HG02981 (cell line): ENCODE data around the gene PCED1A.
A peak's percentile ranks its signal among the peaks of the same experiment; 100 is the strongest.

ENCODE experiments used
- ATAC-seq: cut with Tn5 transposase; IDR thresholded peaks from one replicate; pipeline ENCODE4 v1.9.1; 2021; ENCODE audit warnings: mild to moderate bottlenecking, moderate library complexity; ENCODE audit not compliant: unreplicated experiment

The PCED1A gene

GRCh38 chr20:2867081-2867864 is 26.8 kb upstream of the PCED1A start:
- no peak for ATAC-seq

DNA sequence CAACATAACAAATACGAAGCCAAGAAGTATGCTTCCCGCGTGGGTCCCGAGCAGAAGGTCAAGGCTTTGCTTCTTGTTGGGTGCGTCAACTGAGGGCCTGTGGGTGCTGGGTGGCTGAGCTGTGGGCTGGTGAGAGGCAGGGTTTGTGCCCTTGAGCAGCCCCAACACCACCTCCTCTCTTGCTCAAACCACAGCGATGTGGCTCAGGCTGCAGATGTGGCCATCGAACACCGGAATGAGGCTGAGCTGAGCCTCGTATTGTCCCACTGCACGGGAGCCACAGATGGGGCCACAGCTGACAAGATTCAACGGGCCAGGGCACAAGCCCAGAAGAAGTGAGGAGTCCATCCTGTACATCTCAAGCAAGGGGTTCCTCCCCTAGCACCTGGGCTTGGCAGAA is 25.8 kb upstream of the PCED1A start:
- ATAC-seq = no peak

- ATAC-seq = no peak
These were observed 25.2 kb upstream of the PCED1A start for GRCh38 chr20:2865630-2866029.

DNA sequence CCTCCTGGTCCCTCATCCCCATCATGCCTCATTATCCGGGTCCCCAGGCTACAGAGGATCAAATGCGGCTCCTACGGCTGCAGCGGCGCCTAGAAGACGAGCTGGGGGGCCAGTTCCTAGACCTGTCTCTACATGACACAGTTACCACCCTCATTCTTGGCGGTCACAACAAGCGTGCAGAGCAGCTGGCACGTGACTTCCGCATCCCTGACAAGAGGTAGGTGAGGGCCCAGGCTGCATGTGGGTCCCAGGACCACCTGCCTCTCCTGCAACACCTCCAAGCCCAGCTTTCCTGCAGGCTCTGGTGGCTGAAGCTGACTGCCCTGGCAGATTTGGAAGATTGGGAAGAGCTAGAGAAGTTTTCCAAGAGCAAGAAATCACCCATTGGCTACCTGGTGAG is 24.6 kb upstream of the PCED1A start:
- ATAC-seq = no peak

GRCh38 chr20:2864626-2865025 is 24.2 kb upstream of the PCED1A start:
- ATAC-seq = no peak

DNA sequence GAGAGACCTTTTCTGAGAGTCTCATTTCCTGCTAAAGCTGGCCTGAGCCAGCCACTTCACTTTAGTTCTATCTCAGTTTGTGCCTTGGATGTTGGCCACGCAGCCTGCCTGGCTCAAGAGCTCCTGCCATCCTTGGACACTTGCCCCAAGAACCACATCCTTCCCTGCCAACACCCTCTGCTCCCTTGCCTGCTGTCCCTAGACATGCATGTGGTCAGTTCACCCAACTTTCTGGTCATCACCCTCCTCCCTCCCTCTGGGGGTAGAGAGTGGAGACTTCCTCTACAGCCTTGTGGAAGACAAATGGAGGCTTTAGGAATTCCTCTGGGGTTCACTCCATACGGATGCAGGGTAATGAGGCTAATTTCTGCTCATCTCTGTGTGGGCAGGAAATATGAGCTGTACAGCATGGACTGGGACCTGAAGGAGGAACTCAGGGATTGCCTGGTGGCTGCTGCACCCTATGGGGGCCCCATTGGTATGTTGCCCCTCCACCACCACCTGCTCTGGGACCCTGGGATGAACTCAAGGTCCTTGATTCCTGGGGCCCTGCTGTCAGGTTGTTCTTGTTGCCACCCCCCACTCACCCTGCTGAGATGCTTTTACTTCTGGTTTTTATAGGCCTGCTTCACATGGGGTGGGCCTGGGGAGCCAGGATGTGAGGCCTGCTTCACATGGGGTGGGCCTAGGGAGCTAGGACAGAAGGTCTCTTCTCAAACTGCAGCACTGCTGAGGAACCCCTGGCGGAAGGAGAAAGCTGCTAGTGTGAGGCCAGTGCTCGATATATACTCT is 19.1 kb upstream of the PCED1A start:
- ATAC-seq = no peak

DNA sequence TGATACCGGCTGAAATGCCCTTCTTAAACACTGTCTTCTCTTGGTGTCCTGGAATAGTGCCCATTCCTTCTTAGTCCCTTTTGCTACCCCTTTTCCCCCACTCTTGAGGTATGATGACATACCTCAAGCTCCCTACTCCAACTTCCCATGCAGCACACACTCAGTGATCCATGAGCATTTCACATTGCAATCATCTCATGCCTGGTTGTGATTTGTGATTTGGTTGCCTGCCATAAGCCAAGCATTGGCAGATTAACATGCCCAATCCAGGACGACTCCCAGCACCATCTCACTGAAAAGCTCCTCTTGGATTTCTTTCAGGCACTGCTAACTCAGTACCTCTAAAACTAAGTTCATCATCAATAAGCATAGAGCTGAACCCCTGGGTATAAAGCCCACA is 18.1 kb upstream of the PCED1A start:
- no peak for ATAC-seq

GRCh38 chr20:2851086-2851485 is 10.6 kb upstream of the PCED1A start:
- no peak for ATAC-seq

- ATAC-seq = no peak
These were observed 9.1 kb upstream of the PCED1A start for GRCh38 chr20:2849529-2849928.

DNA sequence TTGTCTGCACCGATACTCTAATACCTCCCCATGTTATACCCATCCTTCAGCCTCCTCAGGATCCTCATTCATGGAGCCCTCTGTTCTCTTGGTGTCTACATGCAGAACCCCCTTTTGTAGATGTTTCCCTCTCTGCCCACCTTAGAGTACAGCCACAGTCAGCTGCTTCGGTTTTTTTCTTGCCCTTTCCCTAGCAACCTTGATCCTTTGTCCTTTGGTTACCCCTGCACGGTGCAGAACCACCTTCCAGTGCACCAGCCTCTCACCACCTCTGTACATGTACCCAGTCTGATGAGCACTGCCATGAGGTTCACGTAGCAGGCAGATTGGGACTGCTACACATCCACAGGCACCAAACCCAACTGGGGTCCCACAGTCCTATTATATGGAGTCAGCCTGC is 7.3 kb upstream of the PCED1A start:
- no peak for ATAC-seq

- ATAC-seq = no peak
These were observed 6.2 kb upstream of the PCED1A start for GRCh38 chr20:2846698-2847097.

GRCh38 chr20:2845607-2846006 is 5.2 kb upstream of the PCED1A start:
- ATAC-seq = no peak

- ATAC-seq = peak; percentile 36
These were observed 594 bp upstream of the PCED1A start for GRCh38 chr20:2840967-2841531.

DNA sequence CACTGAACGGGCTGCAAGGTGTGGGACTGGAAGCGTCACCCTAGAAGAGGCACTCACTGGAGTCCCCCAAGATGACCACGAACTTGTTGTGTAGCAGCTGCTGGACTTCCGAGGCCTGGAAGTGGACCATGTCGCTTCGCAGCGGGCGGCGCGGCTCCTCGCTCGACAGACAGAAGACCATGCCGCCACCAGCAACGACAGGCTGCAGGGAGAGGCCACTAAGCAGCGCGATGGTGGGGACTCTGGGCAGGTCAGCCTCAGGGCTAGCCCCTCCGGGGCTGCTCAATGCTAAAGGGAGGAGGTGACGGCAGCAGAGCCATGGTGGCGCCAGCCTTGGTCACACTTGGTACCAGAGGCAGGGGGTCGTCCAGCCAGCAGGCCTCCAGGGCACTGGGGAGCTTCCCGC is 720 bp downstream of the PCED1A start:
- ATAC-seq = no peak

GRCh38 chr20:2838847-2839671 is 1.4 kb downstream of the PCED1A start:
- ATAC-seq = no peak

DNA sequence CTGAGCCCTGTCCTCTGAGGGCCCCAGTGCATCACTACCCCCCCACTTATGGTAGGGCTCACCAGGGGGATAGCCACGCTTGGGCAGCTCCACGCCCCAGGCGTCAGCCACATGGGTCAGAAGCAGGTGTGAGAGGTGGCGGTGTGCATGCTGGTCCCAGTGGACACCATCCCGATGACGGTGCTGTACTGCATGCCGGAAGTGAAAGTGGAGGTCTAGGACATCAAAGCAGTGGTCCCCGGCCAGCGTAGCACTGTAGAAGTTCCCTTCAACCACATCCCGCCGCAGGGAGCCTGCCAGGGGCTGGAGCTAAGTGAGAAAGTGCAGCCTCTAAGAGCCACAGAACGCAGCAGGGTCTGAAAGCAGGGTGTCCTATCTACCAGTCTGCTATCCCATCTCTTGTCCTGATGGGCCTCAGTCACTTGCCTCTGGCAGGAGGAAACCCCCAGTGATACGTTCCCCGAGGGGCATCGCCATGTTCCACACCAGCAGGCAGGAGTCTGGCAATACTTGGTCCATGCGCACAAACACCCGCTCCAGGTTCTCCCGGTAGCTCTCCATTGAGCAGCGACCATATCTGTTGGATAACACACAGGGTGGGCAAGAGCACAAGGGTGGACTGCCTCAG is 2.2 kb downstream of the PCED1A start:
- no peak for ATAC-seq

DNA sequence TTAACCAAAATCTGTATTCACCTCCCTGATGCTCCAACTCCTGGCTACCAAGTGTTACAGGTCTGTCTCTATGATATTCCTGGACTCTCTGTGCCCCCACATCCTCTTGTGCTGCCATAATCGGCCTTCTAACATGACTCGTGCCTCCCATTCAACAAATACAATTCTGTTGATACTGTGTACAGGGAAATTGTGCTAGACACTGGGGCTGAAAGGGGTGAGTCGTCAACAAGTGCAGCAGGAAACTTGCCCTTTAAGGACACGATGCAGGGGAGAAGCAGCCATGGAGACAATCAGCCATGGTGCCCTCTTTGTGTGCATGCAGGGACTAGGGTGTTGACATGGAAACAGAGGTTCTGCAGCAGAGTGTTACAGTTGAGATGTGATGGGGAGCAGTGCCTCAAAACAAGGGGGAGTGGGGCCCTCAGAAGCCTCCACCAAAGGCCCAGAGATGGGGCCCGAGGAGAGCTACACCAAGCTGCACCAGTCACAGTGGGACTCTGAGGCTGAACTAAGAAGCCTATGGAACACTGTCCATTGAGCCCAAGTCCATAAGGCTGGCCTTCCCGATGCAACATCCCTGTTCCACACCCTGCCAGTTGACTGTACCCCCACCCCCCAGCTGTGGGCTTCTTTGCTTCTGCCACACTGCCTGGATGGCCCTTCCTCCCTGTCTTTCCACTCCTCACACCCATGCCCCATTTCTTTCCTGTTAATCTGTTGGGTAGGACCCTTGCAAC is 3.1 kb downstream of the PCED1A start:
- ATAC-seq = no peak

DNA sequence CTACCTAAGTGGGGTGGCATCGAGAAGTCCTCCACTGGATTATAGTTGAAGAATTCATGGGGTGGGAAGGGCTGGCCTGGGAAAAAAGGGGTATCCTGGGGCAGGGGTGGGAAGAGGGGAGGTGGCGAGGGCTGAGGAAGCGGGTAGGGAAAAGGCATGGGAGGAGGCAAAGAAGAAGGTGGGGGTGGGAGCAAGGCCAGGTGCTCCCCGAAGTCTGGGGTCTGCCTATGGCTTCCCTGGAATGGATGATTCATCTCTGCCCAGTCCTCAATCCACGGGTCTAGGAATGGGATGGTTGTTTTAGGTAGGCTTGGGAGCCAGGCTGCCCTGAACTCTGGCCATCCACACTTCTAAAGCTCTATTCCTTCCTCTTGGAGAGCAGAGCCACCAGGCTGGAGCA is 4.4 kb downstream of the PCED1A start:
- no peak for ATAC-seq

GRCh38 chr20:2835331-2835796 is 5.1 kb downstream of the PCED1A start:
- no peak for ATAC-seq
